HEK293 (cell line): ENCODE results near the gene POM121L12.

Source experiments
- CTCF ChIA-PET: fragments of 350-600 bp; formaldehyde crosslinking; extraction: SDS; loops from one replicate; lab custom pipeline; 2021; ENCODE audit warnings: antibody characterized with exemption; lab: Yijun Ruan, JAX
- POLR2A ChIA-PET: fragments of 300-600 bp; formaldehyde crosslinking; extraction: SDS; loops from one replicate; lab custom pipeline; 2020; ENCODE audit warnings: antibody characterized with exemption, inconsistent platforms; lab: Yijun Ruan, JAX
- H3K27ac ChIP-seq: fragments of 200-500 bp; sonication (Bioruptor generic); 2 replicates; pipeline ENCODE4 v1.5.1; 2014; ENCODE audit warnings: low read depth, low read length, control low read depth, inconsistent platforms; ENCODE audit errors: extremely low read depth
- H3K36me3 ChIP-seq, 2 experiments: fragments of 200-500 bp in 1 of 2; sonication (Bioruptor generic) in 1 of 2; 1 replicate in 1 of 2; 2 replicates in 1 of 2; pipeline ENCODE4 v1.5.1; 2014 to 2017; ENCODE audit warnings: inconsistent platforms in 2 of 2, low read length in 2 of 2; ENCODE audit not compliant: control insufficient read depth in 2 of 2, insufficient read depth in 1 of 2
- H3K4me1 ChIP-seq: fragments of 200-500 bp; sonication (Bioruptor generic); 2 replicates; pipeline ENCODE4 v1.5.1; 2014; ENCODE audit warnings: mild to moderate bottlenecking, low read length, inconsistent platforms; ENCODE audit not compliant: control insufficient read depth, insufficient read depth
- H3K4me3 ChIP-seq: 2 replicates; pipeline ENCODE4 v1.5.1; 2011; ENCODE audit warnings: low read depth, mild to moderate bottlenecking, control low read depth, low read length, moderate library complexity
- H3K9me3 ChIP-seq: fragments of 200-500 bp; sonication (Bioruptor generic); 2 replicates; pipeline ENCODE4 v1.5.1; 2014; ENCODE audit warnings: low read depth, low read length, inconsistent platforms; ENCODE audit not compliant: control insufficient read depth, insufficient read depth
- FEZF1 ChIP-seq: fragments of 450-650 bp; formaldehyde crosslinking; IDR thresholded peaks from 2 replicates; pipeline ENCODE4 v1.5.1; 2016; ENCODE audit warnings: missing biosample characterization, missing genetic modification characterization
- SALL2 ChIP-seq: fragments of 450-650 bp; formaldehyde crosslinking; IDR thresholded peaks from 2 replicates; pipeline ENCODE4 v1.5.0; 2017; ENCODE audit warnings: missing biosample characterization, mild to moderate bottlenecking, missing genetic modification characterization, borderline replicate concordance
- TSHZ1 ChIP-seq: fragments of 450-650 bp; formaldehyde crosslinking; IDR thresholded peaks from 2 replicates; pipeline ENCODE4 v1.5.1; 2016; ENCODE audit warnings: missing biosample characterization, missing genetic modification characterization, borderline replicate concordance
- YY1 ChIP-seq: fragments of 450-650 bp; formaldehyde crosslinking; IDR thresholded peaks from 2 replicates; pipeline ENCODE4 v1.5.1; 2018; ENCODE audit warnings: missing biosample characterization, missing genetic modification characterization
- ZBTB1 ChIP-seq: fragments of 450-650 bp; formaldehyde crosslinking; IDR thresholded peaks from 2 replicates; pipeline ENCODE4 v1.5.1; 2016; ENCODE audit warnings: missing biosample characterization, missing genetic modification characterization
- ZBTB21 ChIP-seq: fragments of 450-650 bp; formaldehyde crosslinking; IDR thresholded peaks from 2 replicates; pipeline ENCODE4 v1.5.1; 2017; ENCODE audit warnings: missing biosample characterization, missing genetic modification characterization
- ZBTB8A ChIP-seq: fragments of 450-650 bp; formaldehyde crosslinking; IDR thresholded peaks from 2 replicates; pipeline ENCODE4 v1.5.1; 2016; ENCODE audit warnings: missing biosample characterization, missing genetic modification characterization
- ZFP69B ChIP-seq: fragments of 450-650 bp; formaldehyde crosslinking; IDR thresholded peaks from 2 replicates; pipeline ENCODE4 v1.5.1; 2016; ENCODE audit warnings: missing biosample characterization, missing genetic modification characterization
- ZNF138 ChIP-seq: fragments of 450-650 bp; formaldehyde crosslinking; IDR thresholded peaks from 2 replicates; pipeline ENCODE4 v1.5.1; 2016; ENCODE audit warnings: missing biosample characterization, missing genetic modification characterization, borderline replicate concordance
- ZNF155 ChIP-seq: fragments of 450-650 bp; formaldehyde crosslinking; IDR thresholded peaks from 2 replicates; pipeline ENCODE4 v1.5.1; 2016; ENCODE audit warnings: missing biosample characterization, missing genetic modification characterization
- ZNF416 ChIP-seq: fragments of 450-650 bp; formaldehyde crosslinking; IDR thresholded peaks from 2 replicates; pipeline ENCODE4 v1.5.1; 2016; ENCODE audit warnings: missing biosample characterization, missing genetic modification characterization
- ZNF510 ChIP-seq: fragments of 450-650 bp; formaldehyde crosslinking; IDR thresholded peaks from 2 replicates; pipeline ENCODE4 v1.5.1; 2018; ENCODE audit warnings: mild to moderate bottlenecking, missing genetic modification characterization, missing biosample characterization; ENCODE audit not compliant: insufficient replicate concordance
- ZNF701 ChIP-seq: fragments of 450-650 bp; formaldehyde crosslinking; IDR thresholded peaks from 2 replicates; pipeline ENCODE4 v1.5.1; 2016; ENCODE audit warnings: missing biosample characterization, missing genetic modification characterization
- TF ChIP-seq, protein P1 (sequence below): fragments of 450-650 bp; formaldehyde crosslinking; IDR thresholded peaks from 2 replicates; pipeline ENCODE4; 2016; ENCODE audit warnings: missing biosample characterization, missing genetic modification characterization
- TF ChIP-seq, protein P2 (sequence below): fragments of 450-650 bp; formaldehyde crosslinking; IDR thresholded peaks from 2 replicates; pipeline ENCODE4 v1.5.1; 2016; ENCODE audit warnings: missing biosample characterization, missing genetic modification characterization

Gene POM121L12

DNA sequence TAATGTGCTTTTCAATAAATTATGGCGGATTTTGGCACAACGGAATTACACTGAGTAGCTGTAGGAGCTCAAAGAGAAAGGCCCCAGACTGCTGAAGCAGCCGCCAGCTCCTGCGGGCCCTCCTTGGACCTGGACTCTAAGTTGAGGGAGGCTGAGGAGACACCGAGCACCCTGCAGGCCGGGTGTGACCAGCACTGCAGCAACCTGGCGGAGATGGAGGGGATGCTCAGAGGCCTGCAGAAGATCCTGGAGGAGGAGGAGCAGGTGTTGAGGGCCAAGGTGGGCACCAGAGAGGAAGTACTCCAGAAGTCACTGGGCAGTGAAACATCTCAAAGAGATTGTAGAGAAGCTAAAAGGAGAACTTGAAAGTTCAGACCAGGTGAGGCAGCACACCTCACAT is 33.0 kb upstream of the POM121L12 start:
- Histone ChIP-seq H3K9me3 (no peaks in the 10 kb centered on the region), H3K4me1 (no peaks in the 10 kb centered on the region), H3K27ac (no peak overlapping the region), H3K4me3 (no peak overlapping the region), H3K36me3 (no peaks in the 10 kb centered on the region)
- ChIA-PET CTCF (no interaction called here), POLR2A (no interaction called here)
- TF ChIP-seq ZNF138 (no peak), ZBTB1 (no peak), YY1 (tag by site-specific recombination) (no peak), ZBTB21 (tag by site-specific recombination) (no peak), ZBTB8A (tag by site-specific recombination) (no peak), TSHZ1 (tag by site-specific recombination) (no peak), SALL2 (tag by site-specific recombination) (no peak), ZNF701 (tag by site-specific recombination) (no peak), ZNF416 (tag by site-specific recombination) (no peak)
- TF ChIP-seq, protein P1, sequence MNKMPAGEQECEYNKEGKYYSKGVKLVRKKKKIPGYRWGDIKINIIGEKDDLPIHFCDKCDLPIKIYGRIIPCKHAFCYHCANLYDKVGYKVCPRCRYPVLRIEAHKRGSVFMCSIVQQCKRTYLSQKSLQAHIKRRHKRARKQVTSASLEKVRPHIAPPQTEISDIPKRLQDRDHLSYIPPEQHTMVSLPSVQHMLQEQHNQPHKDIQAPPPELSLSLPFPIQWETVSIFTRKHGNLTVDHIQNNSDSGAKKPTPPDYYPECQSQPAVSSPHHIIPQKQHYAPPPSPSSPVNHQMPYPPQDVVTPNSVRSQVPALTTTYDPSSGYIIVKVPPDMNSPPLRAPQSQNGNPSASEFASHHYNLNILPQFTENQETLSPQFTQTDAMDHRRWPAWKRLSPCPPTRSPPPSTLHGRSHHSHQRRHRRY (tag by site-specific recombination), result no peak

- ChIA-PET POLR2A (no interaction called here), CTCF (interaction anchor here (0.6 kb wide), 1 partner anchor 16 kb away, joined by 3 read pairs; no protein-coding TSS in a partner anchor)
- H3K27ac ChIP-seq, result no peak overlapping the region
- no peaks in the 10 kb centered on the region for H3K36me3 ChIP-seq
- TF ChIP-seq ZNF510 (tag by site-specific recombination) (no peak), ZNF155 (tag by site-specific recombination) (no peak), FEZF1 (tag by site-specific recombination) (no peak), ZFP69B (no peak)
- TF ChIP-seq, protein P2, sequence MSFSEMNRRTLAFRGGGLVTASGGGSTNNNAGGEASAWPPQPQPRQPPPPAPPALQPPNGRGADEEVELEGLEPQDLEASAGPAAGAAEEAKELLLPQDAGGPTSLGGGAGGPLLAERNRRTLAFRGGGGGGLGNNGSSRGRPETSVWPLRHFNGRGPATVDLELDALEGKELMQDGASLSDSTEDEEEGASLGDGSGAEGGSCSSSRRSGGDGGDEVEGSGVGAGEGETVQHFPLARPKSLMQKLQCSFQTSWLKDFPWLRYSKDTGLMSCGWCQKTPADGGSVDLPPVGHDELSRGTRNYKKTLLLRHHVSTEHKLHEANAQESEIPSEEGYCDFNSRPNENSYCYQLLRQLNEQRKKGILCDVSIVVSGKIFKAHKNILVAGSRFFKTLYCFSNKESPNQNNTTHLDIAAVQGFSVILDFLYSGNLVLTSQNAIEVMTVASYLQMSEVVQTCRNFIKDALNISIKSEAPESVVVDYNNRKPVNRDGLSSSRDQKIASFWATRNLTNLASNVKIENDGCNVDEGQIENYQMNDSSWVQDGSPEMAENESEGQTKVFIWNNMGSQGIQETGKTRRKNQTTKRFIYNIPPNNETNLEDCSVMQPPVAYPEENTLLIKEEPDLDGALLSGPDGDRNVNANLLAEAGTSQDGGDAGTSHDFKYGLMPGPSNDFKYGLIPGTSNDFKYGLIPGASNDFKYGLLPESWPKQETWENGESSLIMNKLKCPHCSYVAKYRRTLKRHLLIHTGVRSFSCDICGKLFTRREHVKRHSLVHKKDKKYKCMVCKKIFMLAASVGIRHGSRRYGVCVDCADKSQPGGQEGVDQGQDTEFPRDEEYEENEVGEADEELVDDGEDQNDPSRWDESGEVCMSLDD (tag by site-specific recombination), result no peak
- TF ChIP-seq, all 188 proteins: peak for 0
- Histone ChIP-seq H3K4me3 (no peak overlapping the region), H3K4me1 (no peaks in the 10 kb centered on the region), H3K9me3 (no peaks in the 10 kb centered on the region)
Measured at GRCh38 chr7:53003653-53004445, 31.6 kb upstream of the POM121L12 start.
